NCI-H128 (cell line): ENCODE measurements around the gene AGT.
"Not testable (repeated sequence)": the region's sequence is repeated elsewhere in the genome, so short reads cannot be mapped to it uniquely, and the experiment has no call there.

ENCODE experiments used
- DNase-seq: peaks from one replicate; lab custom pipeline; 2025; ENCODE audit not compliant: unreplicated experiment; lab: John Stamatoyannopoulos, UW

The AGT gene

GRCh38 chr1:230744382-230744781, 30.5 kb upstream of the AGT start:
- DNase-seq = no peak

- DNase-seq = no peak
These were observed 30.0 kb upstream of the AGT start for GRCh38 chr1:230743899-230744298.

GRCh38 chr1:230739564-230740290, 25.8 kb upstream of the AGT start:
- DNase-seq = no peak

- DNase-seq = no peak
These were observed 23.8 kb upstream of the AGT start for GRCh38 chr1:230737622-230738262.

DNA sequence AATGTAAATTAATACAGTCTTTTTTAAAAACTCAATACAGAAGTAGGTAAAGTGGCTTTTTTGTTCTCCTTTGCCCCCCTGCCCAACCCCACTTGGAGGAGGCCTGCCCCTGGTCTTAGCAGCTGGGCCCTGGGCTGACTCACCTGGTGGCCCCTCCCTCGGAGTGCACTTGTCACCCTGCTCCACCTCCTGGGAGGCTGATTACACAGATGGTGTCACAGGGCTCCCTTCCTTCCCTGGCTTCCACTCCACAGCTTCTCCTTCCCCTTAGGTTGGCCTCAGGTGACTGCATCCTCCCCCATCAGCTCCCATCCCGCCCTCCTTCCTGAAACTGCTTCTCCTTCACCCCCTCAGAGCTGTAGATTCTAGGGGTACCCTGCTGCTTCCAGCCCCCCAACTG, 21.5 kb upstream of the AGT start:
- DNase-seq = no peak

- no peak for DNase-seq
These were observed 17.1 kb upstream of the AGT start for GRCh38 chr1:230730977-230731376.

DNA sequence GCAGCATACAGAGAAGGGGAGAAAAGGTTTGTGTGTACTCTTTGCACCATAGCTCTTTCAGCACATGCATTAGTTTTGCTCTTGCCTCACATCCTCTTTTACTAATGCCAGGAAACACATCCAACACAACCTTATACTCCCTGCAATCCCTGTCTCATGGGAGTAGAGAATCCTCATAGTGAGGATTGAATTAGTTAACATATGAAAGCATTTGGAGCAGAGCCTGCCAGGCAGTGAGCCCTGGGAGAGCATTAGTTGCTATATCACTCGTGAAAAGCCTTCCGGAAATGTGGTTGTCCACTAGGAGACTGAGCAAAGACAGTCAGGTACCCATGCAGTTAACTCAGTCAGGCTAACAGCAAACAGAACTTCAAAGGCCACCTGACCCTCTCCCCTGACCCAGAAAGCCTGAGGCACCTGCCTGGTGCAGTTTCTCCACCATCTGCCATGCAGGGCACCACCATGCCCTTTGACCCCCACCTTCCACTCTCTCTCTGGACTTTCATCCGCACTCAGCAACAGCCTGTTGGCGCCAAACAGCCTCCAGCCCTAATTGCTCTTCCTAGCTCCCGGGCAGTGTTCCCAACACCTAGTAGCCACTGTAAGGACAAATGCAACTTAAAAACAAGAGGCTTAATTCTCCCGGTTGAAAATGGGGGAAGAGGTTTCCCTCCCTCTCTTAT, 14.9 kb upstream of the AGT start:
- no peak for DNase-seq

GRCh38 chr1:230725256-230726012, 11.5 kb upstream of the AGT start:
- no peak for DNase-seq

DNA sequence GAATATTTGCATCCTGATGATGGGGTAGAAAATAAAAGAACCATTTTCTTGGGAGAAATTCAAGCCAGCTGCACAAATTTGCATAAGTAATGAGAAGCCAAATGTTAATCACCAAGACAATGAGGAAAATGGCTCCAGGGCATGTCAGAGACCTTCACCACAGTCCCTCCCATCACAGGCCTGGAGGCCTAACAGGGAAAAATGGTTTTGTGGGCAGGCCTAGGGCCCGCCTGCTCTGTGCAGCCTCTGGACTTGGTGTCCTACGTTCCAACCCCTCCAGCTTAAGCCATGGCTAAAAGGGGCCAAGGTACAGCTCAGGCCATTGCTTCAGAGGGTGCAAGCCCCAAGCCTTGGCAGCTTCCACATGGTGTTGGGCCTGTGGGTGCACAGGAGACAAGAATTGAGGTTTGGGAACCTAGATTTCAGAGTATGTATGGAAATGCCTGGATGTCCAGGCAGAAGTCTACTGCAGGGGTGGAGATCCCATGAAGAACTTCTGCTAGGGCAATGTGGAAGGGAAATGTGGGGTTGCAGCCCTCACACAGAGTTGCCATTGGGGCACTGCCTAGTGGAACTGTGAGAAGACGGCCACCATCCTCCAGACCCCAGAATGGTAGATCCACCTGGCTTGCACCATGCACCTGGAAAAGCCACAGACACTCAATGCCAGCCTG, 8.1 kb upstream of the AGT start:
- DNase-seq = not testable (repeated sequence)

DNA sequence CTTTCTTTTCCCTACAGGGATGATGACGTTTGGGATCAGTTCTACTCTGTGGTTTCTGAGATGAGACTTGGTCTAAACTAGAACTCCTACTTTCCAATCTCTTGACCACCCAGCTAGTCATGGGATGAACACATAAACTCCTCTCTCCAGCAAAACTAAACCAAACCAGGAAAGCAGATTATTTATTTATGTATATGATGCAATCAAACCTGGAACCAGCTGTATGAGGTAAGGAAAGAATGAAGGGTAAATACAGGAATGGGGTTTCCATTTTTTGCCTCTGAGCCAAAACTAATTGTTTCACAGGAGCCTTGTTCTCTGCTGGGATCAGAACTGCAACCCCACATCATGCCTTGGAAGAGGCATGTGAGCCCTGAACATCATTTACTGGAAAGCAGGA, 3.3 kb upstream of the AGT start:
- no peak for DNase-seq

- not testable (repeated sequence) for DNase-seq
These were observed 2.5 kb upstream of the AGT start for GRCh38 chr1:230716453-230716852.

DNA sequence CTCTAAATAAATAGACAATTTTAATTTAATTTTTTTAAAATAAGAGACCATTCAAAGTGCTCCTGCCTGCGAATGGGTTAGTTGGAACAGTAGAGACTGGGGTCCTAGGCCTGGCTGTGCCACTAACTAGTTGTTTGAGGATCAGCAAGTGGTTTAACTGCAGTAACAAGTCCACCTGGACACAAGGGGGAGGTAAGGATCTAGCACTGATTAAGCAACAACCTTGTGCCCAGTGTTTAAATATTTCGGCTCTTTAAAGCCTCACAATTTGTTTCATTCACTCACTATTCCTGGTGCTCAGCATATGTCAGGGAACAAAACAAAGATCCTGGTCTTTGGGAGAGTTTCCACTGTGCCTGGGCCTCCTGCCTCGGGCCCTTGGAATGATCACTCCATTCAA, 1.6 kb upstream of the AGT start:
- no peak for DNase-seq

DNA sequence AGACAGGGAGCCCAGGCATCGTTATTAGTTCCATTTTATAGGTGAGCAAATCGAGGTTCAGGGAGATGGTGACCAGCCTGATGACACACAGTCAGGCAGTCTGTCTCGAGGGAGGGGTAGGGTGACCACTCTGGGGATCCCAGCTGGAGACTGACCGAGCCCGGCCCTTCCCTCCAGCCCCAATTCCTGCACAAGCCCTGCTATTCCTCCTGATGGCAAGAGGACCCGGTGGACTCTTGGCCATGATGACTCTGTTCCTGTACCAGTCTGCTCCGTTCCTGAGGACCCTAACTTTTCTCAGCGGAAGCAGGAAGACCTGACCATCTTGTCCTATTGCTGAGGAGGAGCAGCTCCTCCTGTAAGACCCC, 391 bp downstream of the AGT start:
- no peak for DNase-seq

DNA sequence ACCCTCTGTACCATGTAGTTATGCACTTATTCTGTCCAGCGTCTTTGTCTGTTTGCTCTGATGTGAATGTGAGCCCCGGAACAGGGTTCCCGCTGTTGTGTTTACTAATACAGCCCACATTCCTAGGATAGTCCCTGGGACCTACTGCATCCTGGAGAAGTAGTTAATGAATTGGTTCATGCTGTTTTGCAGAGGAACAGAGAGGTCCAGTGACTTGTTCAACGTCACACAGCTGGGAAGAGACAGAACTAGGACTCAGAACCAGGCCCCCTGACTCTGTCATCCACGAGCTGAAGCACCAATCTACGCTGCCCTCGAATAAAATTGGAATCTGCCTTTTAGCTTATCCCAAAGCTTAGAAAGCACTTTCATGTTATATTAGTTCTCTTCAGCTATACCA, 784 bp downstream of the AGT start:
- DNase-seq = no peak

GRCh38 chr1:230712470-230712942, 1.4 kb downstream of the AGT start:
- no peak for DNase-seq

DNA sequence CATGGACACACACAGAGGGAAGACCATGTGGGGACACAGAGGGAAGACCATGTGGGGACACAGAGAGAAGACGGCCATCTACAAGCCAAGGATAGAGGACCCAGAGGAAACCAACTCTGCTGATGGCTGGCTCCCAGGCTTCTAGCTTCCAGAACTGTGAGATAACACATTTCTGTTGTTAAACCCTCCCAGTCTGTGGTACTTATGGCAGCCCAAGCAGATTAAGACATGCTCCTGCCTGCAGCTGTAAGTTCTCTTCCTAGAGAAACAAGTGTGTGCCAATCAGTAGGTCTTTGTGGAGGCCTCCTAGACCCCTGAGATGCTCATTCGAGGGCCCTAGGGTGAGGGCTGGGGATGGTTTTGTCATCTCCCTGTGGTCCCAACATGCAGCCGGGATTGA, 2.7 kb downstream of the AGT start:
- DNase-seq = no peak

DNA sequence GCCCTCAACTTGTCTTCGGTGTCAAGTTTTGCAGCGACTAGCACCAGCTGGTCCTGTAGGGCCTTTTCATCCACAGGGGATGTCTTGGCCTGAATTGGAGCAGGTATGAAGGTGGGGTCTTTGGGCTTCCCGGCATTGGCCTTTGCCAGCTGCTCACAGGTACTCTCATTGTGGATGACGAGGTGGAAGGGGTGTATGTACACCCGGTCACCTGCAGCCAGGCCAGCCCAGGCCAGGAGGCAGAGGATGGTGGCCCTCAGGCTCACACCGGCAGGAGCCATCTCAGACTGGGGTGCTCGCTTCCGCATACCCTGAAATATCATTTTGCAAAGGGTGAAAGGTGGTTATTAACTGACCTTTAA, 3.4 kb downstream of the AGT start:
- no peak for DNase-seq

GRCh38 chr1:230709619-230710542, 4.0 kb downstream of the AGT start:
- DNase-seq = no peak

DNA sequence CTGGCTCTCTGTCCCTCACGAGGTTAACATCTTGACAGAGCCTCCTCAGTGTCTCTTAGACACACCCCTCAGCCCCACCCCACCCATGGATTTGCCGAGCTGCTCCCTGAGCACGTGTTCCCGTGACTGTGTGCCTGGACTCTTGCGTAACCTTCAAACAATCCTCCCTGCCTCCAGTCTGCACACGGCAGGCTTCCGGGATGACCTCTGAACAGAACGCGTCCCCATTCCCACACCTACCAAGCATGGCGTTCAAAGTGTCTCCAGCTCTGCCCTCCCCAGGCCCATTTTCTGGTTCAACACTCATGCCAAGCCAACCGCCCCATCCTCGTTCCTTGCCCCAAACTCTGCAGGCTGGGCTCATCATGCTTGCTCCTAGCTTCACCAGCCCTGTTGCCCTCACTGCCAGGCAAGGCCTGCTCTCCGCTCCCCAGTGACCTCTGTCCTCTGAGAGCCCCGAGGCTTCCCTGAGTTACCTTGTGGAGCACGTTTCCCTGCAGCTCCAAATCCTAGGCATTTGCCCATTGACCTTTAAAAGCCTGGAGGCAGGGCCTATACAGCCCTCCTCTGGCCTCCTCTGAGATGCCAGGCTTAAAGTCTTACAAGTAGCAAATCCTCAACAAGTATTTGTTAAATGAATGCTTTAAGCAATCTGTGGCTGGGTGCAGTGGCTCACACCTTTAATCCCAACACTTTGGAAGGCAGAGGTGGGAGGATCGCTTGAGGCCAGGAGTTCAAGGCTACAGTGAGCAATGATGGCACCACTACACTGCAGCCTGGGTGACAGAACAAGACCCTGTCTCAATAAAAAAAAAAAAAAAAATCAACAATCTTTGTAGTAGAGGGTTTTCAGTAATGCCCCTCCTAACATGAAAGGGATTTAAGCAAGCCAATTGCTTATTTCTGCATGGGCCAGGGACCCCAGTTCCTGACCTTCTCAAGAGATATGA, 5.0 kb downstream of the AGT start:
- no peak for DNase-seq
